ENCODE results near the gene TEX14. TPM values are rescaled to one million over a fixed set of nuclear protein-coding genes. Genes with fewer than 3 reads are reported as not detected.

Gene TEX14
- total and polyA plus RNA-seq, 2 donors (not counting 3 experiments of a cell fraction or from before 2014, with no cell fraction given), result 0.10 TPM; not detected in 1

GRCh38 chr17:58639681-58640080 lies 52.2 kb downstream of the TEX14 start:
- H3K79me2 ChIP-seq (ENCODE audit: control insufficient read depth, insufficient read depth, low read length), result no peaks in the 10 kb centered on the region
- ChIA-PET POLR2A (interaction anchor here (1.9 kb wide), 1 partner anchor 8 kb away, joined by 17 read pairs; no protein-coding TSS in a partner anchor), CTCF (interaction anchor here (0.5 to 1.4 kb wide), 4 partner anchors 8 to 710 kb away, joined by 3 to 4 read pairs (median 4); no protein-coding TSS in a partner anchor)
- H3K9me3 ChIP-seq (replicated peaks; ENCODE audit: control insufficient read depth, insufficient read depth, low read length), result no peaks in the 10 kb centered on the region
- no peak overlapping the region for H3K4me3 ChIP-seq (replicated peaks in 1 of 3; ENCODE audit: insufficient read depth in 1 of 3, low read depth in 1 of 3, low read length in 3 of 3)
- intact Hi-C loops (cut with micrococcal nuclease), result no loop called here
- TF ChIP-seq JUN (IDR thresholded peaks at IDR 0.05; ENCODE audit: borderline replicate concordance, insufficient read depth, insufficient read length, low read depth) (no peak), MYC (IDR thresholded peaks at IDR 0.05; ENCODE audit: low read depth, low read length) (no peak), FOS (IDR thresholded peaks at IDR 0.05; ENCODE audit: borderline replicate concordance, insufficient read depth, low read length) (no peak), POLR2A (IDR thresholded peaks at IDR 0.05; ENCODE audit: low read depth, low read length) (no peak), POLR2AphosphoS5 (IDR thresholded peaks at IDR 0.05; ENCODE audit: insufficient read depth, low read depth, low read length) (no peak)
- no peaks in the 10 kb centered on the region for H4K20me1 ChIP-seq (replicated peaks; ENCODE audit: control insufficient read depth, extremely low read depth, insufficient read depth, low read length)
- DNase-seq (ENCODE audit: low read depth, low spot score), result no peak
- no peak overlapping the region for H3K27ac ChIP-seq (ENCODE audit: insufficient read depth, low read depth, low read length)
- H3K4me2 ChIP-seq (ENCODE audit: insufficient read depth, low read length), result no peak overlapping the region
- H3K36me3 ChIP-seq (ENCODE audit: control insufficient read depth in 2 of 2, extremely low read depth in 1 of 2, insufficient read depth in 2 of 2, low read length in 2 of 2), result no peaks in the 10 kb centered on the region
- dilution Hi-C loops (cut with MboI; ENCODE audit: extremely low pct_ligation_motif_present, low sequenced_read_pairs), result loop anchor here (10.0 kb wide), 1 partner anchor 65 kb away; no protein-coding TSS in a partner anchor
- no peak for FAIRE-seq
- H3K4me1 ChIP-seq (ENCODE audit: control insufficient read depth, extremely low read depth, insufficient read depth, low read length), result peaks cover 20% of the 10 kb centered on the region
- H2AFZ ChIP-seq (ENCODE audit: low read depth, low read length), result no peak overlapping the region
- H3K27me3 ChIP-seq (ENCODE audit: control insufficient read depth in 2 of 2, insufficient read depth in 2 of 2, low read length in 2 of 2), result no peaks in the 10 kb centered on the region
- no peak overlapping the region for H3K9ac ChIP-seq (replicated peaks; ENCODE audit: extremely low read depth, insufficient read depth, low read length)
- BruUV-seq (replicated peaks), result no TSS peak
- no peaks in the 10 kb centered on the region for H3K9me1 ChIP-seq (replicated peaks; ENCODE audit: control insufficient read depth, extremely low read depth, insufficient read depth, low read length)

- dilution Hi-C loops (cut with MboI; ENCODE audit: extremely low pct_ligation_motif_present, low sequenced_read_pairs), result loop anchor here (10.0 kb wide), 1 partner anchor 68 kb away; no protein-coding TSS in a partner anchor
Measured at GRCh38 chr17:58637011-58637570, 54.8 kb downstream of the TEX14 start.

More at GRCh38 chr17:58637011-58637570, 54.8 kb downstream of the TEX14 start:
- Histone ChIP-seq H3K9me3 (replicated peaks; ENCODE audit: control insufficient read depth, insufficient read depth, low read length) (no peaks in the 10 kb centered on the region), H3K36me3 (ENCODE audit: control insufficient read depth in 2 of 2, extremely low read depth in 1 of 2, insufficient read depth in 2 of 2, low read length in 2 of 2) (no peaks in the 10 kb centered on the region), H3K4me1 (ENCODE audit: control insufficient read depth, extremely low read depth, insufficient read depth, low read length) (peaks cover 10% of the 10 kb centered on the region), H2AFZ (ENCODE audit: low read depth, low read length) (no peak overlapping the region), H3K79me2 (ENCODE audit: control insufficient read depth, insufficient read depth, low read length) (no peaks in the 10 kb centered on the region), H4K20me1 (replicated peaks; ENCODE audit: control insufficient read depth, extremely low read depth, insufficient read depth, low read length) (no peaks in the 10 kb centered on the region), H3K27me3 (ENCODE audit: control insufficient read depth in 2 of 2, insufficient read depth in 2 of 2, low read length in 2 of 2) (no peaks in the 10 kb centered on the region), H3K9me1 (replicated peaks; ENCODE audit: control insufficient read depth, extremely low read depth, insufficient read depth, low read length) (no peaks in the 10 kb centered on the region), H3K27ac (ENCODE audit: insufficient read depth, low read depth, low read length) (no peak overlapping the region), H3K9ac (replicated peaks; ENCODE audit: extremely low read depth, insufficient read depth, low read length) (no peak overlapping the region), H3K4me2 (ENCODE audit: insufficient read depth, low read length) (no peak overlapping the region), H3K4me3 (replicated peaks in 1 of 3; ENCODE audit: insufficient read depth in 1 of 3, low read depth in 1 of 3, low read length in 3 of 3) (no peak overlapping the region)
- intact Hi-C loops (cut with micrococcal nuclease), result no loop called here
- TF ChIP-seq POLR2AphosphoS5 (IDR thresholded peaks at IDR 0.05; ENCODE audit: insufficient read depth, low read depth, low read length) (no peak), MYC (IDR thresholded peaks at IDR 0.05; ENCODE audit: low read depth, low read length) (no peak), FOS (IDR thresholded peaks at IDR 0.05; ENCODE audit: borderline replicate concordance, insufficient read depth, low read length) (no peak), POLR2A (IDR thresholded peaks at IDR 0.05; ENCODE audit: low read depth, low read length) (no peak), EZH2 (IDR thresholded peaks at IDR 0.05; ENCODE audit: borderline replicate concordance, low read depth, low read length, severe bottlenecking) (no peak), MAX (IDR thresholded peaks at IDR 0.05; ENCODE audit: insufficient read depth, insufficient read length) (no peak), CTCF (IDR thresholded peaks at IDR 0.05; ENCODE audit: extremely low read depth in 1 of 2, insufficient read depth in 1 of 2, low read depth in 1 of 2, low read length in 2 of 2) (no peak), JUN (IDR thresholded peaks at IDR 0.05; ENCODE audit: borderline replicate concordance, insufficient read depth, insufficient read length, low read depth) (no peak)
- BruUV-seq (replicated peaks), result no TSS peak
- POLR2A ChIA-PET, result interaction anchor here (1.0 kb wide), 1 partner anchor 22 kb away, joined by 8 read pairs; no protein-coding TSS in a partner anchor
- FAIRE-seq (no peak), DNase-seq (ENCODE audit: low read depth, low spot score) (no peak)
- CTCF ChIA-PET, result interaction anchor here (0.8 kb wide), 1 partner anchor 10 kb away, joined by 3 read pairs; no protein-coding TSS in a partner anchor

All from endothelial cell of umbilical vein (primary cell).